ENCODE results near the gene CTRL. TPM values are rescaled to one million over a fixed set of nuclear protein-coding genes. Genes with fewer than 3 reads are reported as not detected.
A peak's percentile ranks its signal among the peaks of the same experiment; 100 is the strongest.
"Not testable (repeated sequence)": the region's sequence is repeated elsewhere in the genome, so short reads cannot be mapped to it uniquely, and the experiment has no call there.

CTRL gene
- total RNA-seq, 4 donors from 2014 or later: 0.27 TPM; not detected in 3

- peak overlapping the region in 2 of 4 donors; percentile 2 to 12 for H3K27ac ChIP-seq
- peaks cover 0 to 18% of the 10 kb centered on the region in 2 donors for H3K36me3 ChIP-seq
- in situ Hi-C loops (cut with MboI; ENCODE audit: low sequenced_read_pairs in 4 of 4) (loop anchor here in 1 of 4 donors (10.0 kb wide), 1 partner anchor 55 kb away; the partner anchor contains the start of gene NRN1L), intact Hi-C loops (cut with DNase I; ENCODE audit: low total_unique reads) (loop anchor here (10.0 kb wide), 1 partner anchor 385 kb away; no protein-coding TSS in a partner anchor)
- peaks cover 28 to 31% of the 10 kb centered on the region in 2 donors for H3K4me1 ChIP-seq
- peak in 1 of 2 donors; percentile 66 for DNase-seq
- no peak for TF ChIP-seq POLR2A (IDR thresholded peaks at IDR 0.05)
- no peak for ATAC-seq
- H3K27me3 ChIP-seq: no peaks in the 10 kb centered on the region
- no peaks in the 10 kb centered on the region for H3K9me3 ChIP-seq
- H3K4me3 ChIP-seq: no peak overlapping the region
Measured at GRCh38 chr16:67939507-67940445, 8.1 kb upstream of the CTRL start.

DNA sequence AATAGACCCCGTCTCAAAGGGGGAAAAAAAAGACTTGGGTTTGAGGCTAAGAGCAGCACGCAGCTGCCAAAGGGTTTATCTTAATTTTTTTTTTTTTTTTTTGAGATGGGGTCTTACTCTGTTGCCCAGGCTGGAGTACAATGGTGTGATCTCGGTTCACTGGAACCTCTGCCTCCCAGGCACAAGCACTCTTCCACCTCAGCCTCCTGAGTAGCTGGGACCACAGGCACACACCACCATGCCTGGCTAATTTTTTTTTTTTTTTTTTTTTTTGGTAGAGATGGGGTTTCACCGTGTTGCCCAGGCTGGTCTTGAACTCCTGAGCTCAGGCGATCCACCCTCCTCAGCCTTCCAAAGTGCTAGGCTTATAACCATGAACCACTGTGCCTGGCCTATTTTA is 6.1 kb upstream of the CTRL start:
- not testable (repeated sequence) for DNase-seq, ATAC-seq, H3K36me3 ChIP-seq, H3K4me3 ChIP-seq, H3K27me3 ChIP-seq, H3K9me3 ChIP-seq
- in situ Hi-C loops (cut with MboI; ENCODE audit: low sequenced_read_pairs in 4 of 4): loop anchor here in 1 of 4 donors (10.0 kb wide), 1 partner anchor 53 kb away; the partner anchor contains the start of gene NRN1L
- intact Hi-C loops (cut with DNase I; ENCODE audit: low total_unique reads): loop anchor here (2.0 to 10.0 kb wide), 2 partner anchors 21 to 383 kb away; no protein-coding TSS in a partner anchor
- peaks cover 22 to 32% of the 10 kb centered on the region in 2 donors for H3K4me1 ChIP-seq
- peak overlapping the region in 1 of 4 donors; percentile 95 for H3K27ac ChIP-seq

DNA sequence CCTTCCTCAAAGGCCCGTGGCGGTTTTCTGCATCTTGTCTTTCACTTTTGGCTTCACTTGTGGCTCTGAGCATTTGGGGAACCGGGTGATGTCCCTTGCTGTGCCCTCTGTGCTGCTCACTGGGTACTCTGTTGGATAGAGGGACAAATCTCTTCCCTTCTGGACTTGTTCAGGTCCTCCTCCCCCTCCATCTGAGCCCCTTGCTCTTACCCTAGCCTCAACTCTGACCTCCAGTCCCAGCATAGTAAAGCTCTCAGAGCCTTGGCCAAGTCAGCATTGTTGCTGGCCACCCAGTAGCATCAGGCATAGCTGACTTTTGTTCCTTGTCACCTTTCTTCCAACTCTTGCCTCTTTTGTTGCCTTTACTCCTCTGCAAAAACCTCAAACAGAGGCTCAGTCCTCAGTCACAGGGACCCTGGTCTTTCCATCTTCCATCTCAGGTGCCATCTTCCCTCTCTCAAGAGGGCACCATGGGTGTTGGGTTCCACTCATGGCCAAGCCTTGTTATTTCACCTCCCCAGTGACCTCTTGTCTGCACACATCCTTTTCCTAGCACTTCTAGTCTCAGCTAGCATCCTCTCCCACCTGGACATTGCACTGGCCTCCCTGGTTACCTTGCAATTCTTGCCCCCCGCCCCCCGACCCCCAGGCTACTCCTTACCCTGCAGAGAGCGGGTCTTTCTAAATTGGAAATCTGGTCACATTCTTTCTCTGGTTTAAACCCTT is 5.4 kb upstream of the CTRL start:
- peak in 1 of 2 donors; percentile 64 for DNase-seq
- Histone ChIP-seq H3K9me3 (no peaks in the 10 kb centered on the region), H3K4me1 (peaks cover 22 to 29% of the 10 kb centered on the region in 2 donors), H3K27ac (peak overlapping the region; percentile 91 to 98 (median 94)), H3K36me3 (peaks cover 0 to 4% of the 10 kb centered on the region in 2 donors), H3K27me3 (no peaks in the 10 kb centered on the region), H3K4me3 (peak overlapping the region; percentile 79 to 99 (median 93))
- in situ Hi-C loops (cut with MboI; ENCODE audit: low sequenced_read_pairs in 4 of 4) (loop anchor here in 1 of 4 donors (10.0 kb wide), 1 partner anchor 52 kb away; the partner anchor contains the start of gene NRN1L), intact Hi-C loops (cut with DNase I; ENCODE audit: low total_unique reads) (loop anchor here (2.0 to 10.0 kb wide), 2 partner anchors 22 to 382 kb away; no protein-coding TSS in a partner anchor)
- TF ChIP-seq POLR2A (IDR thresholded peaks at IDR 0.05) (no peak), CTCF (IDR thresholded peaks at IDR 0.05 in 4 of 5, conservative IDR thresholded peaks at IDR 0.05 in 1 of 5) (no peak)
- ATAC-seq: no peak

- H3K36me3 ChIP-seq: peaks cover 0 to 4% of the 10 kb centered on the region in 2 donors
- peak in 1 of 2 donors; percentile 46 for DNase-seq
- H3K27me3 ChIP-seq: no peaks in the 10 kb centered on the region
- no peaks in the 10 kb centered on the region for H3K9me3 ChIP-seq
- peak within 1 kb of the TSS; percentile 79 to 99 (median 93) for H3K4me3 ChIP-seq
- peaks cover 22 to 29% of the 10 kb centered on the region in 2 donors for H3K4me1 ChIP-seq
- in situ Hi-C loops (cut with MboI; ENCODE audit: low sequenced_read_pairs in 4 of 4) (loop anchor here in 1 of 4 donors (10.0 kb wide), 1 partner anchor 52 kb away; the partner anchor contains the start of gene NRN1L), intact Hi-C loops (cut with DNase I; ENCODE audit: low total_unique reads) (loop anchor here (2.0 to 10.0 kb wide), 2 partner anchors 22 to 382 kb away; no protein-coding TSS in a partner anchor)
- TF ChIP-seq CTCF (IDR thresholded peaks at IDR 0.05 in 4 of 5, conservative IDR thresholded peaks at IDR 0.05 in 1 of 5): no peak
- peak; percentile 6 to 20 for TF ChIP-seq POLR2A (IDR thresholded peaks at IDR 0.05)
- peak; percentile 5 to 42 for ATAC-seq
- peak within 1 kb of the TSS; percentile 91 to 98 (median 94) for H3K27ac ChIP-seq
Measured at GRCh38 chr16:67936124-67936879, 4.6 kb upstream of the CTRL start, which contains the start of gene PSMB10. PSMB10 (minus strand) TSS chr16:67936850; CDS start chr16:67936749, 101 bp downstream.
